Vagina (tissue), 2 donors: ENCODE data around the gene MAPK8IP1. TPM values are rescaled to one million over a fixed set of nuclear protein-coding genes. Genes with fewer than 3 reads are reported as not detected.

ENCODE experiments used
- DNase-seq, 2 donors: peaks; one replicate each; pipeline ENCODE4 v3.0.0-alpha.2; 2017; ENCODE audit errors: extremely low spot score in 2 of 2
- H3K27ac ChIP-seq: fragments of 200-600 bp; sonication (generic); one replicate; pipeline ENCODE4 v1.5.1; 2019
- H3K27me3 ChIP-seq: fragments of 200-600 bp; sonication (generic); one replicate; pipeline ENCODE4 v1.5.1; 2019
- H3K36me3 ChIP-seq, 2 donors: fragments of 200-600 bp; sonication (generic); one replicate each; pipeline ENCODE4 v1.5.1; 2017 to 2019
- H3K4me1 ChIP-seq: fragments of 200-600 bp; sonication (generic); one replicate; pipeline ENCODE4 v1.5.1; 2019
- H3K4me3 ChIP-seq, 2 donors: fragments of 200-600 bp; sonication (generic); 1 replicate in 1 of 2; 2 replicates in 1 of 2; pipeline ENCODE4 v1.5.1; 2016 to 2019
- H3K9me3 ChIP-seq: fragments of 200-600 bp; sonication (generic); one replicate; pipeline ENCODE4 v1.5.1; 2019
- CTCF ChIP-seq, 3 experiments: fragments of 450-650 bp in 2 of 3; fragments of 200-600 bp in 1 of 3; sonication (generic) in 1 of 3; IDR thresholded peaks; one replicate each; pipeline ENCODE4 v1.5.1; 2017 to 2019; ENCODE audit warnings: antibody characterized with exemption in 3 of 3, mild to moderate bottlenecking in 2 of 3, moderate library complexity in 2 of 3
- POLR2A ChIP-seq, 2 donors: fragments of 450-650 bp; IDR thresholded peaks; one replicate each; pipeline ENCODE4 v1.6.1; 2017; ENCODE audit warnings: antibody characterized with exemption in 2 of 2, mild to moderate bottlenecking in 2 of 2, moderate library complexity in 2 of 2
- POLR2AphosphoS5 ChIP-seq, 2 donors: sonication (generic); formaldehyde crosslinking; IDR thresholded peaks; one replicate each; pipeline ENCODE4 v1.9.0; 2017; ENCODE audit warnings: antibody characterized with exemption in 2 of 2, mild to moderate bottlenecking in 2 of 2, low read depth in 1 of 2; ENCODE audit not compliant: insufficient read depth in 1 of 2
- intact Hi-C: fragments of 100-400 bp; cut with DNase I; formaldehyde crosslinking; loops from one replicate; pipeline ENCODE4 v1.15.1; 2023
- total RNA-seq: library from RNA; depleted of rRNA; stranded (reverse); fragments of >200 nt; gene quantifications from one replicate; pipeline ENCODE4 v1.2.3, GENCODE V29; 2016

The MAPK8IP1 gene
- total RNA-seq, 1 donor from 2014 or later, result 7.1 TPM

- Histone ChIP-seq H3K27me3 (no peaks in the 10 kb centered on the region), H3K9me3 (no peaks in the 10 kb centered on the region), H3K4me1 (peaks cover 22% of the 10 kb centered on the region), H3K36me3 (peaks cover 0 to 6% of the 10 kb centered on the region in 2 donors), H3K27ac (peak overlapping the region; percentile 33), H3K4me3 (peak overlapping the region; percentile 51 to 77)
- DNase-seq, result no peak
- intact Hi-C loops, result no loop called here
- TF ChIP-seq CTCF (IDR thresholded peaks at IDR 0.05) (no peak), POLR2A (IDR thresholded peaks at IDR 0.05) (no peak)
Measured at GRCh38 chr11:45900916-45901617, 15.6 kb downstream of the MAPK8IP1 start.

- H3K4me1 ChIP-seq, result peaks cover 22% of the 10 kb centered on the region
- no peak overlapping the region for H3K4me3 ChIP-seq
- intact Hi-C loops, result no loop called here
- H3K27ac ChIP-seq, result no peak overlapping the region
- no peaks in the 10 kb centered on the region for H3K27me3 ChIP-seq
- no peaks in the 10 kb centered on the region for H3K9me3 ChIP-seq
- peaks cover 0 to 6% of the 10 kb centered on the region in 2 donors for H3K36me3 ChIP-seq
- TF ChIP-seq POLR2A (IDR thresholded peaks at IDR 0.05) (no peak), CTCF (IDR thresholded peaks at IDR 0.05) (no peak), POLR2AphosphoS5 (IDR thresholded peaks at IDR 0.05; ENCODE audit: insufficient read depth in 1 of 2, low read depth in 1 of 2) (no peak)
- DNase-seq, result no peak
Measured at GRCh38 chr11:45901626-45902025, 16.2 kb downstream of the MAPK8IP1 start.

GRCh38 chr11:45902452-45903380 lies 17.3 kb downstream of the MAPK8IP1 start:
- intact Hi-C loops, result no loop called here
- Histone ChIP-seq H3K4me3 (no peak overlapping the region), H3K27me3 (no peaks in the 10 kb centered on the region), H3K4me1 (peaks cover 32% of the 10 kb centered on the region), H3K27ac (no peak overlapping the region), H3K36me3 (peaks cover 0 to 6% of the 10 kb centered on the region in 2 donors), H3K9me3 (no peaks in the 10 kb centered on the region)
- no peak for DNase-seq
- TF ChIP-seq CTCF (IDR thresholded peaks at IDR 0.05) (no peak), POLR2AphosphoS5 (IDR thresholded peaks at IDR 0.05; ENCODE audit: insufficient read depth in 1 of 2, low read depth in 1 of 2) (no peak), POLR2A (IDR thresholded peaks at IDR 0.05) (no peak)

- peaks cover 39% of the 10 kb centered on the region for H3K4me1 ChIP-seq
Measured at GRCh38 chr11:45904309-45904915, 19.0 kb downstream of the MAPK8IP1 start.

More at GRCh38 chr11:45904309-45904915, 19.0 kb downstream of the MAPK8IP1 start:
- H3K9me3 ChIP-seq, result no peaks in the 10 kb centered on the region
- no peak for DNase-seq
- peaks cover 0 to 7% of the 10 kb centered on the region in 2 donors for H3K36me3 ChIP-seq
- no peak overlapping the region for H3K27ac ChIP-seq
- intact Hi-C loops, result no loop called here
- H3K4me3 ChIP-seq, result no peak overlapping the region
- no peaks in the 10 kb centered on the region for H3K27me3 ChIP-seq
- TF ChIP-seq CTCF (IDR thresholded peaks at IDR 0.05), result no peak
- no peak for TF ChIP-seq POLR2A (IDR thresholded peaks at IDR 0.05)
- no peak for TF ChIP-seq POLR2AphosphoS5 (IDR thresholded peaks at IDR 0.05; ENCODE audit: insufficient read depth in 1 of 2, low read depth in 1 of 2)
